WTC11 (cell line): Measurements from ENCODE around the gene MRPS9.

Experiments
- ATF3 ChIP-seq: sonication (generic); formaldehyde crosslinking; conservative IDR thresholded peaks from 2 replicates; pipeline ENCODE4 v1.8.1; 2022; ENCODE audit warnings: mild to moderate bottlenecking, missing genetic modification reagents
- CREM ChIP-seq: sonication (generic); formaldehyde crosslinking; IDR thresholded peaks from 2 replicates; pipeline ENCODE4 v1.8.1; 2022; ENCODE audit warnings: mild to moderate bottlenecking, missing genetic modification reagents, moderate library complexity
- E2F1 ChIP-seq: sonication (generic); formaldehyde crosslinking; IDR thresholded peaks from 2 replicates; pipeline ENCODE4 v1.8.0; 2022; ENCODE audit warnings: mild to moderate bottlenecking, missing genetic modification reagents
- JUN ChIP-seq: sonication (generic); formaldehyde crosslinking; IDR thresholded peaks from 2 replicates; pipeline ENCODE4 v1.8.0; 2023; ENCODE audit warnings: mild to moderate bottlenecking, missing genetic modification reagents
- MYBL2 ChIP-seq: sonication (generic); formaldehyde crosslinking; IDR thresholded peaks from 2 replicates; pipeline ENCODE4 v1.8.1; 2023; ENCODE audit warnings: mild to moderate bottlenecking, moderate library complexity, missing genetic modification reagents
- NR1H2 ChIP-seq: sonication (generic); formaldehyde crosslinking; IDR thresholded peaks from 2 replicates; pipeline ENCODE4 v1.9.0; 2021; ENCODE audit warnings: mild to moderate bottlenecking, moderate library complexity, missing genetic modification reagents
- PRDM15 ChIP-seq: sonication (generic); formaldehyde crosslinking; IDR thresholded peaks from 2 replicates; pipeline ENCODE4 v1.8.0; 2022; ENCODE audit warnings: missing genetic modification reagents
- SMAD3 ChIP-seq: sonication (generic); formaldehyde crosslinking; IDR thresholded peaks from 2 replicates; pipeline ENCODE4 v1.8.0; 2022; ENCODE audit warnings: missing genetic modification reagents, mild to moderate bottlenecking, borderline replicate concordance
- SP1 ChIP-seq: sonication (generic); formaldehyde crosslinking; conservative IDR thresholded peaks from 2 replicates; pipeline ENCODE4 v1.8.1; 2022; ENCODE audit warnings: missing genetic modification reagents
- ZNF121 ChIP-seq: sonication (generic); formaldehyde crosslinking; IDR thresholded peaks from 2 replicates; pipeline ENCODE4 v1.8.0; 2023; ENCODE audit warnings: missing genetic modification reagents
- ZNF263 ChIP-seq: sonication (generic); formaldehyde crosslinking; IDR thresholded peaks from 2 replicates; pipeline ENCODE4 v1.8.1; 2022; ENCODE audit warnings: low read depth, mild to moderate bottlenecking, moderate library complexity, missing genetic modification reagents
- ZNF317 ChIP-seq: sonication (generic); formaldehyde crosslinking; IDR thresholded peaks from 2 replicates; pipeline ENCODE4 v1.8.1; 2023; ENCODE audit warnings: low read depth, mild to moderate bottlenecking, moderate library complexity, missing genetic modification reagents, borderline replicate concordance
- ZNF416 ChIP-seq: fragments of 250-450 bp; sonication (Bioruptor Pico); IDR thresholded peaks from 2 replicates; pipeline ENCODE4 v1.9.0; 2021; ENCODE audit warnings: mild to moderate bottlenecking, inconsistent platforms
- TF ChIP-seq, protein P1 (sequence below): fragments of 200-600 bp; IDR thresholded peaks from 2 replicates; pipeline ENCODE4 v1.8.0; 2022; ENCODE audit warnings: antibody characterized with exemption

GRCh38 chr2:105140240-105140568 is 102.3 kb downstream of the MRPS9 start:
- no peak for TF ChIP-seq SP1 (CRISPR knock-in tag)
- TF ChIP-seq, protein P1, sequence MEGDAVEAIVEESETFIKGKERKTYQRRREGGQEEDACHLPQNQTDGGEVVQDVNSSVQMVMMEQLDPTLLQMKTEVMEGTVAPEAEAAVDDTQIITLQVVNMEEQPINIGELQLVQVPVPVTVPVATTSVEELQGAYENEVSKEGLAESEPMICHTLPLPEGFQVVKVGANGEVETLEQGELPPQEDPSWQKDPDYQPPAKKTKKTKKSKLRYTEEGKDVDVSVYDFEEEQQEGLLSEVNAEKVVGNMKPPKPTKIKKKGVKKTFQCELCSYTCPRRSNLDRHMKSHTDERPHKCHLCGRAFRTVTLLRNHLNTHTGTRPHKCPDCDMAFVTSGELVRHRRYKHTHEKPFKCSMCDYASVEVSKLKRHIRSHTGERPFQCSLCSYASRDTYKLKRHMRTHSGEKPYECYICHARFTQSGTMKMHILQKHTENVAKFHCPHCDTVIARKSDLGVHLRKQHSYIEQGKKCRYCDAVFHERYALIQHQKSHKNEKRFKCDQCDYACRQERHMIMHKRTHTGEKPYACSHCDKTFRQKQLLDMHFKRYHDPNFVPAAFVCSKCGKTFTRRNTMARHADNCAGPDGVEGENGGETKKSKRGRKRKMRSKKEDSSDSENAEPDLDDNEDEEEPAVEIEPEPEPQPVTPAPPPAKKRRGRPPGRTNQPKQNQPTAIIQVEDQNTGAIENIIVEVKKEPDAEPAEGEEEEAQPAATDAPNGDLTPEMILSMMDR, result no peak
- no peak for TF ChIP-seq ATF3 (CRISPR knock-in tag)
- TF ChIP-seq ZNF121, result no peak
- TF ChIP-seq NR1H2 (CRISPR knock-in tag), result no peak
- TF ChIP-seq JUN (CRISPR knock-in tag), result no peak
- no peak for TF ChIP-seq SMAD3 (CRISPR knock-in tag)
- TF ChIP-seq MYBL2 (CRISPR knock-in tag), result no peak
- TF ChIP-seq ZNF416, result no peak
- TF ChIP-seq ZNF317, result no peak
- TF ChIP-seq ZNF263 (CRISPR knock-in tag), result no peak
- TF ChIP-seq CREM, result no peak
- TF ChIP-seq E2F1 (CRISPR knock-in tag), result no peak
- TF ChIP-seq PRDM15, result no peak
